Neural crest cell (in vitro differentiated cells): ENCODE results near the gene MIX23. TPM values are rescaled to one million over a fixed set of nuclear protein-coding genes. Genes with fewer than 3 reads are reported as not detected.

Source experiments
- DNase-seq: peaks from one replicate; pipeline ENCODE4 v3.0.0; 2021; ENCODE audit warnings: low read depth, mixed read lengths, low spot score
- H3K27ac Mint-ChIP-seq: one replicate; pipeline ENCODE4 v1.8.0; 2021; ENCODE audit warnings: mild to moderate bottlenecking, mixed read lengths; ENCODE audit not compliant: unreplicated experiment
- H3K27me3 Mint-ChIP-seq: 2 replicates; pipeline ENCODE4 v1.8.0; 2021; ENCODE audit warnings: low read depth, mild to moderate bottlenecking, mixed read lengths
- H3K36me3 Mint-ChIP-seq: 2 replicates; pipeline ENCODE4 v1.8.0; 2021; ENCODE audit warnings: low read depth, mild to moderate bottlenecking, mixed read lengths
- H3K4me1 Mint-ChIP-seq: 2 replicates; pipeline ENCODE4 v1.8.0; 2021; ENCODE audit warnings: mixed read lengths
- H3K4me3 Mint-ChIP-seq: one replicate; pipeline ENCODE4 v1.8.0; 2021; ENCODE audit warnings: mild to moderate bottlenecking, mixed read lengths
- H3K9me3 Mint-ChIP-seq: 2 replicates; pipeline ENCODE4 v1.8.0; 2021; ENCODE audit warnings: mixed read lengths
- total RNA-seq: library from RNA; stranded (reverse); gene quantifications from 2 replicates; pipeline ENCODE4 v1.2.1, GENCODE V29; 2021
- TF ChIP-seq, protein P1 (sequence below): fragments of 200-600 bp; sonication (generic); conservative IDR thresholded peaks from 2 replicates; pipeline ENCODE4 v1.5.0; 2021; ENCODE audit warnings: antibody characterized with exemption, mild to moderate bottlenecking

The MIX23 gene
- total RNA-seq, 1 donor from 2014 or later = 52.5 TPM

DNA sequence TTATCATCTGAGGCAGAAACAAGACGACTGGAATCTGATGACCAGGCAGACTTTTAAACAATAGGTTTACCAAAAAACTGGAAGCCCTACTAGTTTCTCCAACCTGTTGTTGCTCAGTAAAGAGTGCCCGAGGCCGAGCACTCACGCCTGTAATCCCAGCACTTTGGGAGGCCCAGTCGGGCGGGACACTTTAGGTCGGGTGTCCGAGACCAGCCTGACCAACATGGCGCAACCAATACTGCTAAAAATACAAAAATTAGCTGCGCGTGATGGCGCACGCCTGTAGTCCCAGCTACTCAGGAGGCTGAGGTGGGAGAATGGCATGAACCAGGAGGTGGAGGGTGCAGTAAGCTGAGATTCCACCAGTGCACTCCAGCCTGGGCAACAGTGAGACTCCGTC is 33.9 kb upstream of the MIX23 start:
- Mint-ChIP-seq H3K9me3 (no peaks in the 10 kb centered on the region), H3K27me3 (peaks cover 3% of the 10 kb centered on the region), H3K4me3 (peak overlapping the region; percentile 99), H3K4me1 (peaks cover 28% of the 10 kb centered on the region), H3K36me3 (no peaks in the 10 kb centered on the region), H3K27ac (no peak overlapping the region)
- TF ChIP-seq, protein P1, sequence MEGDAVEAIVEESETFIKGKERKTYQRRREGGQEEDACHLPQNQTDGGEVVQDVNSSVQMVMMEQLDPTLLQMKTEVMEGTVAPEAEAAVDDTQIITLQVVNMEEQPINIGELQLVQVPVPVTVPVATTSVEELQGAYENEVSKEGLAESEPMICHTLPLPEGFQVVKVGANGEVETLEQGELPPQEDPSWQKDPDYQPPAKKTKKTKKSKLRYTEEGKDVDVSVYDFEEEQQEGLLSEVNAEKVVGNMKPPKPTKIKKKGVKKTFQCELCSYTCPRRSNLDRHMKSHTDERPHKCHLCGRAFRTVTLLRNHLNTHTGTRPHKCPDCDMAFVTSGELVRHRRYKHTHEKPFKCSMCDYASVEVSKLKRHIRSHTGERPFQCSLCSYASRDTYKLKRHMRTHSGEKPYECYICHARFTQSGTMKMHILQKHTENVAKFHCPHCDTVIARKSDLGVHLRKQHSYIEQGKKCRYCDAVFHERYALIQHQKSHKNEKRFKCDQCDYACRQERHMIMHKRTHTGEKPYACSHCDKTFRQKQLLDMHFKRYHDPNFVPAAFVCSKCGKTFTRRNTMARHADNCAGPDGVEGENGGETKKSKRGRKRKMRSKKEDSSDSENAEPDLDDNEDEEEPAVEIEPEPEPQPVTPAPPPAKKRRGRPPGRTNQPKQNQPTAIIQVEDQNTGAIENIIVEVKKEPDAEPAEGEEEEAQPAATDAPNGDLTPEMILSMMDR = no peak
- no peak for DNase-seq

DNA sequence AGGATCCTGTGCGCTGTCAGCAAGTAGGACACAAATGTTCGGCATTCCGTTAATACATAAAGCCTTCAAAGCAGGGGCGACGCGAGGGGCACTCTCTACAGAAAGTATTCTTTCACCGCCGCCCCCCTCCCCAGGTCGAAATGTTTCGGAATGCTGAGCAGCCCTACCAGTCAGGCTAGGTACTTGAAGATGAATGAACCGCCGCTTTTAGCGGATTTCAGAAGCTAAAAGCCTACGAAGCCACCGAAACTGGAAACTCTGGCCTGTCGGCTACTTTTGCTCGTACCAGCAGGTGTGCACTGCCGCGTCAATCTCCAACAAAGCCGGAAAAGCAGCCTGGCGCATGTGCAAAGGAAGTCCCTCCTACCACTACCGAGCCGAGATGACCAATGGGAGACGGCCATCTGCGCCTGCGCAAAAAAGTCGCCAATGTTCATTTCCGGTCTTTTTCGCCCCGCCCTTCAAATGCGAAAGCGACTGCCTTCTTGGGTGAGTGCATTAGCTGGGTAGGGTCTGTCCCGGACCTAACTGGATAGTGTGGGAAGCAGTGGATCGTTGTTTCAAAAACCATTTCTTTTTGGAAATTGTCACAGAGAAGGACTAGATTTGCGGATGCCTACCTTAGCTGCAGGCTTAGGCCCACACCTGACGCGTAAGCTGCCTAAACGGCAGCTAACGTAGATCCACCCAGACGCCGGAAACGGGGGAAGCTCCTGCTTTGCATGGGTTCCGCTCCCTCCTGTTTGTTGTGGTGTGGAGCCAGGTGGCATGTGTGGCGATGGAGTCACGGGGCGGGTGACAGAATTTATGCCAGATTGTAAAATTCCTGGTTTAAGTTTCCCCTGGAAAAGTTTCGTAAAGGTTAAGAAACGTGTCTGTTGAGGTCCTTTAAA is 33.0 kb upstream of the MIX23 start, which contains the start of gene WDR5B:
WDR5B (minus strand) TSS at position 301 of the 893 bp plus-strand sequence. CDS start 534 bp downstream, outside the sequence.
- peak within 1 kb of the TSS; percentile 97 for H3K27ac Mint-ChIP-seq
- TF ChIP-seq, protein P1 = peak; percentile 29
- H3K4me1 Mint-ChIP-seq = peaks cover 28% of the 10 kb centered on the region
- no peaks in the 10 kb centered on the region for H3K36me3 Mint-ChIP-seq
- H3K4me3 Mint-ChIP-seq = peak within 1 kb of the TSS; percentile 99
- no peaks in the 10 kb centered on the region for H3K9me3 Mint-ChIP-seq
- DNase-seq = peak; percentile 98
- peaks cover 3% of the 10 kb centered on the region for H3K27me3 Mint-ChIP-seq

DNA sequence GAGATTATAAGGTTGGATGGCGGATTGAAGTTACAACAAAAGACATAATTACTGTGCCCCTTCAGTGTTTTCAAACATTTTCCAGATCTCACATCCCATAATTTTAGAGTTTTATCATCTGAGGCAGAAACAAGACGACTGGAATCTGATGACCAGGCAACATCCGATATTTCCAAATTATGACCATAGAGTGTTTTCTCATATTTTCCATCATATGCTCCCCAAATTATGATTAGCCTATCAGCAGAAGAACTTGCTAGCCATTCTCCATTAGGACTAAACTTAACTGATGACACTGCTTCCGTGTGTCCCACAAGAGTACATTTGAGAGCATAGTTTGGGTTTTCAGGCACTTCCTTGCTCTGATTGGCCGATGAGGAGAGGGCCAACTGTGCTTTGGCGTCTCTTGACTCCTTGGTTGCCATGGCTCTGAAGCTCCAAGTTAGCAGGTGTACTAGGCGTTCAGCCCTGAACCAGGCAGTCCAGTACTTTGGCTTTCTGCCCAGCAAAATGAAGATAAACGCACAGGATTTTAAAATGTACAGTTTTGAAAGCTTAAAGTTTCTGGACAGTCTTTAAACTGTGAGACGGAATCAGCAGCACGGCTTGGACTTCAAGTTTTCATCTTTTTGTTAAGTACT is 32.2 kb upstream of the MIX23 start:
- TF ChIP-seq, protein P1 = no peak
- Mint-ChIP-seq H3K27me3 (peaks cover 3% of the 10 kb centered on the region), H3K4me3 (peak overlapping the region; percentile 99), H3K9me3 (no peaks in the 10 kb centered on the region), H3K4me1 (peaks cover 28% of the 10 kb centered on the region), H3K36me3 (no peaks in the 10 kb centered on the region), H3K27ac (peak overlapping the region; percentile 88)
- no peak for DNase-seq

DNA sequence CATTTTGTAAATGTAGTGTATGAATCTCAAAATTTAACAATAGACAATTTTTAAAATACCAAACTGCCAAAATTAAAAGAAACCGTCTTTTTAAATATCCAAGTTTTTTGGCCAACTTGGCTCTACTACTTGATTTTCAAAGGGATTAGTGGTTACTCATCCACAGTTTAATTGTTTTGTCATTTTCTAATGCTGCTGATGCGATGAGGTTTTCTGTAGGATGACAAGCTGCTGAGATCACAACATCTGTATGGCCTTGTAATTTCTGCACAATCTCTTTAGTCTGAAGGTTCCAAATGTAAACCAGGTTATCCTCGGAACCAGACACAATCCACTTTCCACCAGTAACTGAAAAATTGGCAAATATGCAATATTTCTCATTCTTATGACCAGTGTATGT is 31.4 kb upstream of the MIX23 start:
- H3K4me3 Mint-ChIP-seq = peak overlapping the region; percentile 99
- peaks cover 3% of the 10 kb centered on the region for H3K27me3 Mint-ChIP-seq
- no peaks in the 10 kb centered on the region for H3K9me3 Mint-ChIP-seq
- no peak overlapping the region for H3K27ac Mint-ChIP-seq
- no peak for DNase-seq
- H3K36me3 Mint-ChIP-seq = no peaks in the 10 kb centered on the region
- peaks cover 28% of the 10 kb centered on the region for H3K4me1 Mint-ChIP-seq
- TF ChIP-seq, protein P1 = no peak

DNA sequence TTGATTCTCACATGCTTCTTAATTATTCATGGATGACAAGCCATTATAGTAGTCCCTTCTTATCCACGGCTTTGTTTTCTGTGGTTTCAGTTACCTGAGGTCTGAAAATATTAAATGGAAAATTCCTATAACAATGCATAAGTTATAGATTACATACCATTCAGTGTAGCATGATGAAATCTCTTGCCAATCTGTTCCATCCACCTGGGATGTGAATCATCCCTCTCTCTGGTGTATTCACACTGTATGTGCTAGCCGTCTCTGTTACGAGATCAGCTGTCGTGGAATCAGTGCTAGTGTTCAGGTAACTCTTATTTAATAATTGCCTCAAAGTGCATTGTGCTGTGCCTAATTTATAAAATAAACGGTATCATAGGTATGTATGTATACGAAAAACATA is 27.6 kb upstream of the MIX23 start:
- Mint-ChIP-seq H3K4me3 (no peak overlapping the region), H3K36me3 (no peaks in the 10 kb centered on the region), H3K27ac (no peak overlapping the region), H3K4me1 (peaks cover 14% of the 10 kb centered on the region), H3K27me3 (no peaks in the 10 kb centered on the region), H3K9me3 (no peaks in the 10 kb centered on the region)
- DNase-seq = no peak
- TF ChIP-seq, protein P1 = no peak
